Activated CD4-positive, alpha-beta memory T cell treated with anti-CD3 and anti-CD28 coated beads for 36 hours (primary cell): ENCODE measurements around the gene TYMS. TPM values are rescaled to one million over a fixed set of nuclear protein-coding genes. Genes with fewer than 3 reads are reported as not detected.
A peak's percentile ranks its signal among the peaks of the same experiment; 100 is the strongest.

Experiments used
- CTCF ChIA-PET: fragments of 350-600 bp; sonication (Branson Sonifier 250); formaldehyde crosslinking; loops from one replicate; lab custom pipeline; 2021; ENCODE audit warnings: antibody characterized with exemption, inconsistent platforms; lab: Charles Lee
- POLR2A ChIA-PET: fragments of 350-600 bp; sonication (Branson Sonifier 250); formaldehyde crosslinking; loops from one replicate; lab custom pipeline; 2021; ENCODE audit warnings: antibody characterized with exemption; lab: Charles Lee
- DNase-seq: peaks from one replicate; pipeline ENCODE4 v3.0.0-alpha.2; 2020
- H3K27ac Mint-ChIP-seq: one replicate; pipeline ENCODE4 v1.8.0; 2021; ENCODE audit warnings: mixed read lengths
- H3K27me3 Mint-ChIP-seq: one replicate; pipeline ENCODE4 v1.8.0; 2021; ENCODE audit warnings: mixed read lengths
- H3K36me3 Mint-ChIP-seq: one replicate; pipeline ENCODE4 v1.8.0; 2021; ENCODE audit warnings: mixed read lengths
- H3K4me1 Mint-ChIP-seq: one replicate; pipeline ENCODE4 v1.8.0; 2021; ENCODE audit warnings: low read depth, mixed read lengths
- H3K4me3 Mint-ChIP-seq: one replicate; pipeline ENCODE4 v1.8.0; 2021; ENCODE audit warnings: mild to moderate bottlenecking, mixed read lengths
- H3K9me3 Mint-ChIP-seq: one replicate; pipeline ENCODE4 v1.8.0; 2021; ENCODE audit warnings: mixed read lengths
- intact Hi-C: fragments of 100-400 bp; cut with micrococcal nuclease; formaldehyde crosslinking; loops from one replicate; pipeline ENCODE4 v1.15.1; 2023
- total RNA-seq, 2 experiments: library from RNA; stranded (reverse); gene quantifications; one replicate each; pipeline ENCODE4 v1.2.3, GENCODE V29; 2021

The TYMS gene
- total RNA-seq, 2 experiments from 2014 or later: 281 to 287 TPM

- no peak for DNase-seq
- no peaks in the 10 kb centered on the region for H3K36me3 Mint-ChIP-seq
- H3K4me3 Mint-ChIP-seq: no peak overlapping the region
- H3K4me1 Mint-ChIP-seq: no peaks in the 10 kb centered on the region
- peaks cover 10% of the 10 kb centered on the region for H3K27me3 Mint-ChIP-seq
- no peaks in the 10 kb centered on the region for H3K9me3 Mint-ChIP-seq
- intact Hi-C loops: loop anchor here (5.0 to 10.0 kb wide), 2 partner anchors 36 to 93 kb away; partner anchors contain the start of genes ENOSF1 and TYMS
- ChIA-PET CTCF (interaction anchor here (0.9 to 8.9 kb wide), 5 partner anchors 8 to 354 kb away, joined by 4 to 127 read pairs (median 7); partner anchors contain the start of genes THOC1 and TYMS), POLR2A (interaction anchor here (0.6 kb wide), 1 partner anchor 416 kb away, joined by 4 read pairs; no protein-coding TSS in a partner anchor)
- H3K27ac Mint-ChIP-seq: no peak overlapping the region
These were observed 36.0 kb upstream of the TYMS start for GRCh38 chr18:621291-622043.

GRCh38 chr18:622289-622688 lies 35.2 kb upstream of the TYMS start:
- Mint-ChIP-seq H3K4me3 (no peak overlapping the region), H3K36me3 (no peaks in the 10 kb centered on the region), H3K27ac (no peak overlapping the region), H3K9me3 (no peaks in the 10 kb centered on the region), H3K4me1 (no peaks in the 10 kb centered on the region), H3K27me3 (peaks cover 10% of the 10 kb centered on the region)
- no peak for DNase-seq
- ChIA-PET CTCF (interaction anchor here (8.9 kb wide), 1 partner anchor 210 kb away, joined by 127 read pairs; no protein-coding TSS in a partner anchor), POLR2A (no interaction called here)
- intact Hi-C loops: loop anchor here (5.0 to 10.0 kb wide), 2 partner anchors 35 to 93 kb away; partner anchors contain the start of genes ENOSF1 and TYMS

GRCh38 chr18:623761-624620 lies 33.5 kb upstream of the TYMS start:
- POLR2A ChIA-PET: no interaction called here
- no peaks in the 10 kb centered on the region for H3K36me3 Mint-ChIP-seq
- CTCF ChIA-PET: interaction anchor here (0.6 to 8.9 kb wide), 30 partner anchors 8 to 246 kb away, joined by 3 to 127 read pairs (median 4); partner anchors contain the start of gene TYMS
- H3K4me3 Mint-ChIP-seq: no peak overlapping the region
- peak; percentile 69 for DNase-seq
- no peak overlapping the region for H3K27ac Mint-ChIP-seq
- H3K4me1 Mint-ChIP-seq: no peaks in the 10 kb centered on the region
- peaks cover 10% of the 10 kb centered on the region for H3K27me3 Mint-ChIP-seq
- no peaks in the 10 kb centered on the region for H3K9me3 Mint-ChIP-seq
- intact Hi-C loops: loop anchor here (1.0 to 10.0 kb wide), 4 partner anchors 33 to 215 kb away; partner anchors contain the start of genes ENOSF1 and TYMS

- H3K4me3 Mint-ChIP-seq: no peak overlapping the region
- ChIA-PET POLR2A (no interaction called here), CTCF (interaction anchor here (0.5 to 8.9 kb wide), 7 partner anchors 11 to 212 kb away, joined by 3 to 127 read pairs (median 4); partner anchors contain the start of gene TYMS)
- peaks cover 9% of the 10 kb centered on the region for H3K27me3 Mint-ChIP-seq
- intact Hi-C loops: loop anchor here (10.0 kb wide), 1 partner anchor 88 kb away; the partner anchor contains the start of gene ENOSF1
- H3K4me1 Mint-ChIP-seq: no peaks in the 10 kb centered on the region
- DNase-seq: no peak
- no peak overlapping the region for H3K27ac Mint-ChIP-seq
- H3K36me3 Mint-ChIP-seq: no peaks in the 10 kb centered on the region
- H3K9me3 Mint-ChIP-seq: no peaks in the 10 kb centered on the region
These were observed 30.2 kb upstream of the TYMS start for GRCh38 chr18:627231-627630.

DNA sequence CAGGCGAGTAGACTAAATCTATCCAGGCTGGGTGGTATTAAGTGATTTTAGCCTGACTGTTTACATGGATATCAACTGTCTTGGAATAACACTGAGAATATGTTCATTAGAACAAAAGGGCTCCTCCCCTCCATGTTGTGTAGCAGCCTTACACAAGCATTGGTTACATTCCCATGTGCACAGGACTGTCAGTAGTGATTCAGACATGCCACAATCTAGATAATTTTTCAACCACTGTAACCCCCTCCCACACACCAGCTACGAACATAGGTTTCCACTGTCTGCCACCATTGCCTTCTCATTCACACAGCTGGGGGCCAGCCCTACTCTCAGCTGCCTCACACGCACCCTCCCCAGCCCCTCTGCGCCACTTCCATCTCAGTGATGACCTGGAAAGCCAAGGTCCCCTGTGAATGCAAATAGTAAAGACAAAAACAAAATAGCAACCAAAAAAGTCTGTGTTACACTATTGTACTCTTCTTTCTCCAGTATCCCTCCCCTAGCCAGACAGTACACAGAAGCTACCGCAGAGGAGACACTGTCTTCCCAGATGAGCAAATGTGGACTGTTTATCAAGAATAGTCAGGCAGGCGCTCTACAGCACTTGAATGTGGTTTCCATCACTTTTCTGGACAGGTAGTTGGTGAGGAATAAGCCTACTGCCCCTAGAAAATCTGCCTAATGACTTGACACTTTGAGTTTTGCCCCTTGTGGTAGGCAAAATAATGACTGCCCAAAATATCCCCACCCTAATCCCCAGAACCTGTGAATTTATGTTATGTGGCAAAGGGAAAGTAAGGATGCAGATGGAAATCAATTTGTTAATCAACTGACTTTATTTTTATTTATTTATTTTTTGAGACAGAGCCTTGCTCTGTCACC lies 27.9 kb upstream of the TYMS start:
- no peaks in the 10 kb centered on the region for H3K9me3 Mint-ChIP-seq
- H3K27me3 Mint-ChIP-seq: peaks cover 4% of the 10 kb centered on the region
- H3K36me3 Mint-ChIP-seq: no peaks in the 10 kb centered on the region
- DNase-seq: no peak
- no peak overlapping the region for H3K27ac Mint-ChIP-seq
- H3K4me3 Mint-ChIP-seq: no peak overlapping the region
- intact Hi-C loops: loop anchor here (10.0 kb wide), 1 partner anchor 85 kb away; the partner anchor contains the start of gene ENOSF1
- no peaks in the 10 kb centered on the region for H3K4me1 Mint-ChIP-seq
- ChIA-PET CTCF (no interaction called here), POLR2A (no interaction called here)

GRCh38 chr18:631560-631959 lies 25.9 kb upstream of the TYMS start:
- H3K27ac Mint-ChIP-seq: no peak overlapping the region
- DNase-seq: no peak
- H3K4me1 Mint-ChIP-seq: no peaks in the 10 kb centered on the region
- H3K9me3 Mint-ChIP-seq: no peaks in the 10 kb centered on the region
- POLR2A ChIA-PET: no interaction called here
- no peaks in the 10 kb centered on the region for H3K36me3 Mint-ChIP-seq
- CTCF ChIA-PET: interaction anchor here (1.1 to 2.3 kb wide), 3 partner anchors 8 to 208 kb away, joined by 3 to 12 read pairs (median 3); partner anchors contain the start of gene CLUL1
- H3K27me3 Mint-ChIP-seq: peaks cover 2% of the 10 kb centered on the region
- H3K4me3 Mint-ChIP-seq: no peak overlapping the region
- intact Hi-C loops: no loop called here

DNA sequence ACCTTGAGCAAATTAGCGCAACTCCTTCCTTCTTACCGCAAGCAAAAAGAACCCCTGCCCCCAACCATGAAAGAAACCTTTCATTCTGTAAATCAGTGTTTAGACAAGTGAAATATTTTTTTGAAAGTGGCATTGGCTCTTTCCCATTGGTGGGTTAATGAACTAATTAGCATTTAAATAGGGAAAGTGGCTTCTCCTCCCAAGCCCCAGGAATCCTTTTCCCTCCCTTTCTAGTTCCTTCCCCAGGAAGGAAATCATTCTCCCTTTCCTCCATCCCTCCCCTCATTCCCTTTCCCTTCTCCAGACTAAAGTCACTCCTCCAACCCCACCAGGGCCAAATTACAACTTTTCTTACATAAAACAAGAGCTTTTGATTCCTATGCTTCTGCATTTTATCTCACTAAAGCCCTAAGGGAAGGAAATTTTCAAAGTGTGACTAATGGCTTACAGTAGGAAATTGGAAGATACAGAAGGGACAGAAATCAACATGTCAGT lies 22.9 kb upstream of the TYMS start:
- H3K4me3 Mint-ChIP-seq: no peak overlapping the region
- H3K36me3 Mint-ChIP-seq: no peaks in the 10 kb centered on the region
- CTCF ChIA-PET: interaction anchor here (0.6 to 0.7 kb wide), 2 partner anchors 10 to 43 kb away, joined by 3 read pairs; no protein-coding TSS in a partner anchor
- H3K9me3 Mint-ChIP-seq: no peaks in the 10 kb centered on the region
- H3K27me3 Mint-ChIP-seq: peaks cover 4% of the 10 kb centered on the region
- intact Hi-C loops: no loop called here
- no peak overlapping the region for H3K27ac Mint-ChIP-seq
- no peak for DNase-seq
- H3K4me1 Mint-ChIP-seq: no peaks in the 10 kb centered on the region
- POLR2A ChIA-PET: no interaction called here

GRCh38 chr18:635171-635570 lies 22.3 kb upstream of the TYMS start:
- H3K4me3 Mint-ChIP-seq: no peak overlapping the region
- no peaks in the 10 kb centered on the region for H3K9me3 Mint-ChIP-seq
- CTCF ChIA-PET: interaction anchor here (0.7 kb wide), 1 partner anchor 42 kb away, joined by 3 read pairs; no protein-coding TSS in a partner anchor

GRCh38 chr18:641224-641623 lies 16.2 kb upstream of the TYMS start:
- Mint-ChIP-seq H3K36me3 (no peaks in the 10 kb centered on the region), H3K27me3 (peaks cover 4% of the 10 kb centered on the region), H3K9me3 (no peaks in the 10 kb centered on the region), H3K27ac (no peak overlapping the region), H3K4me1 (peaks cover 4% of the 10 kb centered on the region), H3K4me3 (no peak overlapping the region)
- no peak for DNase-seq
- intact Hi-C loops: no loop called here
- POLR2A ChIA-PET: interaction anchor here (0.6 kb wide), 1 partner anchor 157 kb away, joined by 3 read pairs; no protein-coding TSS in a partner anchor
- CTCF ChIA-PET: interaction anchor here (1.7 to 2.0 kb wide), 2 partner anchors 17 to 198 kb away, joined by 4 to 10 read pairs; no protein-coding TSS in a partner anchor

More at GRCh38 chr18:635171-635570, 22.3 kb upstream of the TYMS start:
- Mint-ChIP-seq H3K4me1 (no peaks in the 10 kb centered on the region), H3K36me3 (no peaks in the 10 kb centered on the region), H3K27ac (no peak overlapping the region), H3K27me3 (peaks cover 6% of the 10 kb centered on the region)
- POLR2A ChIA-PET: no interaction called here
- DNase-seq: no peak
- intact Hi-C loops: no loop called here

DNA sequence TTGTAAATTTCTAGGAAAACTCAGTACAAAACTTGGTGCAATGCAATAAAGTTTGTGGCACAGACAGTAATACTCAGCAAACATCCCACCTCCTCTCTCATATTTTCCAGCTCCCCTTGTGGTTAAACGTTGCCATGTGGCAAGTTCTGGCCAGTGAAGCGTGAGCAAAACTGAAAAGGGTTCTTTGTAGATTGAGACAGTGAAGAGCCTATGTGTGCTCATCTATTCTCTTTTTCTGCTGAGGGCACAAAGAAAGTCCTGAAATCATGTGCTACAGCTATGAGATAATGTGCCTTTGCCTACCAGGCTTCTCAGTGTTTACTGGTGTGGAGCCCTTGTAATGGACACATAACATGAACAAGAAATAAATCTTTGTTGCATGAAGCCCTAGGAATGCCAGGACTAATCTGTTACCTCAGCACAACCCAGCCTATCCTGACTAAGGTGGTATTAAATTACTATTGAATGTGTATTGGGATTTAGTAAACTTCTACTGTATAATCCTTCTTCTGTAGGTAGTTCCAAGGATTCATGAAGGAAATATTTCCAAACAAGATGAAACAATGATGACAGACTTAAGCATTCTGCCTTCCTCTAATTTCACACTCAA lies 13.0 kb upstream of the TYMS start:
- intact Hi-C loops: no loop called here
- H3K27ac Mint-ChIP-seq: no peak overlapping the region
- peaks cover 2% of the 10 kb centered on the region for H3K27me3 Mint-ChIP-seq
- H3K4me1 Mint-ChIP-seq: peaks cover 4% of the 10 kb centered on the region
- no peaks in the 10 kb centered on the region for H3K36me3 Mint-ChIP-seq
- ChIA-PET CTCF (interaction anchor here (1.4 kb wide), 1 partner anchor 21 kb away, joined by 6 read pairs; no protein-coding TSS in a partner anchor), POLR2A (no interaction called here)
- peak; percentile 34 for DNase-seq
- no peaks in the 10 kb centered on the region for H3K9me3 Mint-ChIP-seq
- H3K4me3 Mint-ChIP-seq: no peak overlapping the region
